Dermis lymphatic vessel endothelial cell (primary cell): ENCODE results near the gene PRRX2. TPM values are rescaled to one million over a fixed set of nuclear protein-coding genes. Genes with fewer than 3 reads are reported as not detected.

ENCODE experiments used
- total RNA-seq: library from RNA; depleted of rRNA; stranded (reverse); fragments of >200 nt; gene quantifications from 2 replicates; pipeline ENCODE4 v1.2.1, GENCODE V29; 2014

The PRRX2 gene
- total RNA-seq: 0.17 and 0.33 TPM in 2 replicates

DNA sequence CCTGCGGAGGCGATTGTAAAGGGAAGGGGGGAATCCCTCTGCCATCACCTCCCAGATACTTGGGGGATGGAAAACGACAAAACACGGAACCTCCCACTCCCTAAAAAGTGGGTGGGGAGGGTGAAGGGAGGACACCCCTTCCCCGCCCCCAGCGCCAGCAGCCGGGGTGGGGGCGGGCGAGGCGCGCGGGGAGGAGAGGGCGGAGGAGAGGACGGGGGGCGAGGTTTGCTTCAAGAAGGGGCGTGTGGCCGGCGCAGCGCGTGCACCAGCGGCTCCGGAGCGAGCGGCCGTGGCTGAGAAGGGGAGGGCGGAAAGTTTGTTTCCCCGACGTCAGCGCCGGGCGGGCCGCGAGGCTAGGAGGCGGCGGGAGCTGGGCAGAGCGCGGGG, at the start of gene PRRX2:
TSS of gene PRRX2 (plus strand) at position 259 of the 387 bp plus-strand sequence. CDS start 221 bp downstream, outside the sequence.

DNA sequence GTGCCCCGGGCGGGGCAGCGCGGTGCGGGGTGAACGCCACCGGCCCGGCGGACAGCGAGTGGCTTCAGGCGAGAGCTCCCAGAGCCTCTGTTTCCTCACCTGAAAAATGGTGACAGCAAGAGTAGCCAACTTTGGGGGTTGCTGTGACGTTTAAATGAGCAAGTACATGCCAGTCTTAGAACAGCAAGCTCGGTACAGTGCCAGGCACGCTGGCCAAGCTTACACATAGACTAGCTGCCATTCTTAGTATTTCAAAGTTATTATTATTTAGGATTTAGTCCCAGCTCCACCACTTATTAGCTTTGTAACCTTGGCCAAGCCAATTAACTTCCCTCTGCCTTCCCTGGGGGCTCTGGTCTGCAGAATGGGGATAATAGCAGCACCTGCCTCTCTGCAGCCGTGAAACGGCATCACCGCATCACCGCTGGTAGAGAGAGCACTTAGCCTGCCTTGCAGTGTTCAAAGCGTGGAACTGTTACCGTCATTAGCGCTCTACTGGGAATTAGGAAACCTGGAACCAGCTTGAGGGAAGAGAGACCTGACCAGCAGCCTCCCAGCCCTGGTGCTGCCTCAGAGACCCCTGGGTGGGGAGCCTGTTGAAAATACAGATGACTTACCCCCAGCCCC, 44.7 kb upstream of the PRRX2 start, which contains the start of gene C9orf50:
TSS of gene C9orf50 (minus strand) at position 433 of the 627 bp plus-strand sequence. CDS start 527 bp downstream, outside the sequence.

DNA sequence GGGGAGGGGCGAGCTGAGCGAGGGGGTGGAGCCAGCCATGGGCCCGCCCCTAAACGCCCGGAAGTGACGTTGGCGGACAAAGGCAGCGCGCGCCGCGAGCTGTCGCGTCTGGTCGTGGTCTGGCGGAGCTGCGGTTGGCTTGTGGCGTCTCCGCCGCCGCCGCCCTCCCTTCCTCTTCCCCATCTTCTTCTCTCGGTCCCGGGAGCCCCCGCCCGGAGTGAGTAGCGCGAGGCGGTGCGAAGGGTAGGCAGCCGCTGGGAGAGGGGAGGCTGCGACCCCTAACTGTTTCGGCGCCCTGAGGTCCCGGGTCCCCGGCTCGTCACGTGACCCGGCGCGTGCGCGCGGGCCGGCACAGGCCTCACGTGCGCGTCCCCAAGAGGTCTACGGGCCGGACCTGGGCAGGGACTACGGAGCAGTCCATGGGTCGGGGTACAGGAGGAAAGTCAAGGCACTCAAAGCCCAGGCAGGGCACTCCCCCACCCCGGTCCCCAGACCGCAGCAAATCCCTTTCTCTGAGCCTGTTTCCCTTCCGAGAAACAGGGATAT, 39.3 kb upstream of the PRRX2 start, which contains the start of gene NTMT1:
TSS of gene NTMT1 (plus strand) at position 85 of the 546 bp plus-strand sequence. CDS start 6,541 bp downstream, outside the sequence.

DNA sequence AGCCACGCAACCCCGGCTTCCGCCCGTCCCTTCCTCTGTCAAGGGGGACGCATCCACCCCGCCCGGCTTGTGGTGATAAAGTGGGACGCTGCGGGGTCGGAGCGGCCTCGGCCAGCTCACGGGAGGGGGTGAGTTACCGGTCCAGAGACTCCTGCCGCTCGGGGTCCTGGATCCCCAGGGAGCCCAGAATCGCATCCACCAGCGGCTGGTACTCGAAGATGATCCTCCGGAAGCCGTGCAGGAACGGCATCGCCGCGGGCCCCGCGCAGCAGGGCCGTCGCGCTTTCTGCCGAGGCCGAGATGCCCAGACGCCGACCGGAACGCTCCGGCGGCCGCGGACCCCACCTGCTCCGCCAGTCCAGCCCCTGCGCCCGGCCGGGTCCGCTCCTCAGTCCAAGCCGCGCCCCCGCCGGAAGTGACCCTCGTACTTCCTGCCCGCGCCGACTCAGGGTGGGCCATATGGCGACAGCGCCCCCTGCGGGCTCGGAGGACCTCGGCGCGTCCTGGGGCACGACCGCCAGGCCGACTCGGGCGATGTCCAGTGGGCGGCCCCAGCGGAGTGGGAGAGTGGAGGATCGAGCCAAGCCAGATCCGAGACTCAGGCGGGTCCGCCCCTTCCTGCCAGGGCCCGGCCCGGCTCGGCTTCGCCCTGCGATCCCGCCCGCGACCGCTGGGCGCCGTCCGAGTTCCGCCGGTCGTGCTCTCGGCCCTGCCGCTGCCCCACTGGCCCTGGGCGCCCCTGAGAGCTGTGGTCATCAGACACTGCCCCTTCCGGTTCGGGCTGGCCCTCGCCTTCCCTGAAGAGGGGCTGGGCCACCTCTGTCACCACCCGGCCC, 23.5 kb upstream of the PRRX2 start, which contains the start of gene ASB6:
TSS of gene ASB6 (minus strand) at position 402 of the 836 bp plus-strand sequence. CDS start at position 250, 152 bp downstream.

DNA sequence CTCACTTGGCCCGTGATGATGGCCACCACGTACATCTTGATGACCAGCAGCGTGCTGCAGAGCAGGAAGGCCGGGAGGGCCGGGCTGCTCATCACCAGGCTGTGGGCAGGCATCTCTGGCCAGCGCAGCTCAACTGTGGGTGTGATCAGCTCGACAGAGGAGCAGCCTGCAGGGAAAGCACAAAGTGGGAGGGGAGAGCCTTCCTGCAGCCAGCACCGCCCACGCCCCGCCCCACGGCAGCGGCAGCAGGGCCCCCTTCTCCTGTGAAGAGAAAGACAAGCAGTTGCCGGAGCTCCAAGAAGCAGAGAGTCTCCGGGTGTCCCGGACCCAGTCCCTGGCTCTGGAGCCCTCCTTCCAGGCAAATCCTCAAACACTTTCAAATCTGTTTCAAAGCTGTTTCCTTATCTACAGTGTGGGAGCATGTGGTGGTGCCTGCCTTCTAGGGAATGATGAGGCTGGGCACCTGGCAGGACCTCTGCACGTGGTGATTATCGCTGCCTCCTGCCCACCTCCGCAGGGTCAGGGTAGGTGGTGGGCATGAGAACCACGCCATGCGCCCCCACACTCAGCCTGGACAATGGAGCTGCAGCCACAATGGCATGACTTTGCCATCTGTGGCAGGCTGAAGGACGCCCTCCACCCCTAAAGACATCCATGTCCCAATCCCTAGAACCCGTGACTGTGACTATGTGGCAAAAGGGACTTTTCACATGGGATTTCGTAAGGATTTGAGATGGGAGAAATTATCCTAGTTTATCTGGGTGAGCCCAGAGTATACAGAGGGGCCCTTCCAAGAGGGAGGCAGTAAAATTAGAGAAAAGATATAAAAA, 87.7 kb downstream of the PRRX2 start, which contains the start of gene PTGES:
TSS of gene PTGES (minus strand) at position 143 of the 830 bp plus-strand sequence. CDS start at position 113, 30 bp downstream.

Other genes with a start within 250 kb of the PRRX2 start
- gene C9orf50, start 44.5 kb upstream of the PRRX2 start, total RNA-seq: not detected in 2 replicates
- 19.8 and 20.4 TPM in 2 replicates for gene NTMT1, start 39.5 kb upstream of the PRRX2 start, total RNA-seq
- 9.5 and 10.2 TPM in 2 replicates for gene ASB6, start 23.5 kb upstream of the PRRX2 start, total RNA-seq
- 0.09 and 0.65 TPM in 2 replicates for gene PTGES, start 87.4 kb downstream of the PRRX2 start, total RNA-seq
- 22.3 and 25.5 TPM in 2 replicates for gene TOR1B, start 137.5 kb downstream of the PRRX2 start, total RNA-seq
- 23.1 and 25.4 TPM in 2 replicates for gene TOR1A, start 158.5 kb downstream of the PRRX2 start, total RNA-seq
- 31.4 and 32.0 TPM in 2 replicates for gene C9orf78, start 169.6 kb downstream of the PRRX2 start, total RNA-seq
- 5.5 TPM in 2 replicates for gene USP20, start 169.8 kb downstream of the PRRX2 start, total RNA-seq